Choroid plexus epithelial cell (primary cell): ENCODE data around the gene ZNF730.
A peak's percentile ranks its signal among the peaks of the same experiment; 100 is the strongest.
"Not testable (repeated sequence)": the region's sequence is repeated elsewhere in the genome, so short reads cannot be mapped to it uniquely, and the experiment has no call there.

Experiments used
- DNase-seq: peaks from one replicate; pipeline ENCODE4 v3.0.0-alpha.2; 2010; ENCODE audit warnings: low read depth
- H3K4me3 ChIP-seq: 2 replicates; pipeline ENCODE4 v1.5.1; 2011; ENCODE audit warnings: low read depth, mild to moderate bottlenecking, control low read depth, low read length, moderate library complexity
- CTCF ChIP-seq: conservative IDR thresholded peaks from 2 replicates; pipeline ENCODE4 v1.5.1; 2011; ENCODE audit warnings: low read depth, mild to moderate bottlenecking, control low read depth, inconsistent platforms, low read length, moderate library complexity

The ZNF730 gene

GRCh38 chr19:23098286-23098685, 18.5 kb upstream of the ZNF730 start:
- H3K4me3 ChIP-seq, result no peak overlapping the region

GRCh38 chr19:23098988-23099387, 17.8 kb upstream of the ZNF730 start:
- H3K4me3 ChIP-seq, result no peak overlapping the region
- DNase-seq, result peak; percentile 28
- no peak for TF ChIP-seq CTCF

More at GRCh38 chr19:23098286-23098685, 18.5 kb upstream of the ZNF730 start:
- no peak for DNase-seq
- TF ChIP-seq CTCF, result no peak

GRCh38 chr19:23099966-23100365, 16.9 kb upstream of the ZNF730 start:
- DNase-seq, result no peak
- no peak for TF ChIP-seq CTCF
- H3K4me3 ChIP-seq, result no peak overlapping the region

GRCh38 chr19:23101241-23101640, 15.6 kb upstream of the ZNF730 start:
- no peak for DNase-seq
- no peak for TF ChIP-seq CTCF
- H3K4me3 ChIP-seq, result no peak overlapping the region

- H3K4me3 ChIP-seq, result no peak overlapping the region
- no peak for TF ChIP-seq CTCF
These were observed 1.6 kb downstream of the ZNF730 start for GRCh38 chr19:23118400-23118799.

GRCh38 chr19:23134211-23134610, 17.4 kb downstream of the ZNF730 start:
- not testable (repeated sequence) for DNase-seq, H3K4me3 ChIP-seq

More at GRCh38 chr19:23118400-23118799, 1.6 kb downstream of the ZNF730 start:
- DNase-seq, result no peak

GRCh38 chr19:23145617-23146415, 29.0 kb downstream of the ZNF730 start:
- no peak for DNase-seq
- no peak for TF ChIP-seq CTCF
- H3K4me3 ChIP-seq, result no peak overlapping the region
